ENCODE data around the gene ETS1.

The ETS1 gene

DNA sequence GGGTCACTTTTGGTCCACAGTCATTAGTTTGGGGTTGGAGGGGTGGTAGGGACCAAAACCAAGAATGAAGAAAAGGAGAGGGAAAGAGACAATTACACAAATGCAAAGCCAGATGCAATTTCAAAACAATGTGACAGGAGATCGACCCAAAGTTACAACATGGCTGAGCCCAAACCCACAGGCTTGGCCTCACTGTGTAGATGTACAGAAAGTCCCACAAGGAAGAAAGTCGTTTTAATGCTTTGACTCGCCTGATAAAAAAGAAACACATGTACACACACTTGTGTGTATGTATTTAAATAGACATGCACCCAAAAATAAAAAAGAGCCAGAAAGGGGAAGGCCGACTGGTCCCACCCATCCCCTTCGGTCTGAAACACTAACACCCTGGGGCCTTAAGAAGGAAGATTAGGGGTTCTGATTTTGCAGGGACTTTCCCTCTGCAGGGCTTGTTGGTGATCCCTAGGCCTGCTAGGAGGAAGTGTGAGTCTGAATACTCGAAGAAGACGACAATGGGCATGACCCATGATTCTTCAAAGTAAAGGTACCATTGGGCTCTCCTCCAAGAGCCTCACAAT is 104.1 kb downstream of the ETS1 start:
- peaks cover 80% of the 10 kb centered on the region for H3K4me1 ChIP-seq (ENCODE audit: insufficient read depth, low read length, severe bottlenecking)
- no peaks in the 10 kb centered on the region for H3F3A ChIP-seq (ENCODE audit: insufficient read depth, low read length)
- no peaks in the 10 kb centered on the region for H3K9me2 ChIP-seq (ENCODE audit: low read depth, low read length)
- H4K20me1 ChIP-seq (ENCODE audit: insufficient read depth, low read length), result no peaks in the 10 kb centered on the region
- TF ChIP-seq, protein P1, sequence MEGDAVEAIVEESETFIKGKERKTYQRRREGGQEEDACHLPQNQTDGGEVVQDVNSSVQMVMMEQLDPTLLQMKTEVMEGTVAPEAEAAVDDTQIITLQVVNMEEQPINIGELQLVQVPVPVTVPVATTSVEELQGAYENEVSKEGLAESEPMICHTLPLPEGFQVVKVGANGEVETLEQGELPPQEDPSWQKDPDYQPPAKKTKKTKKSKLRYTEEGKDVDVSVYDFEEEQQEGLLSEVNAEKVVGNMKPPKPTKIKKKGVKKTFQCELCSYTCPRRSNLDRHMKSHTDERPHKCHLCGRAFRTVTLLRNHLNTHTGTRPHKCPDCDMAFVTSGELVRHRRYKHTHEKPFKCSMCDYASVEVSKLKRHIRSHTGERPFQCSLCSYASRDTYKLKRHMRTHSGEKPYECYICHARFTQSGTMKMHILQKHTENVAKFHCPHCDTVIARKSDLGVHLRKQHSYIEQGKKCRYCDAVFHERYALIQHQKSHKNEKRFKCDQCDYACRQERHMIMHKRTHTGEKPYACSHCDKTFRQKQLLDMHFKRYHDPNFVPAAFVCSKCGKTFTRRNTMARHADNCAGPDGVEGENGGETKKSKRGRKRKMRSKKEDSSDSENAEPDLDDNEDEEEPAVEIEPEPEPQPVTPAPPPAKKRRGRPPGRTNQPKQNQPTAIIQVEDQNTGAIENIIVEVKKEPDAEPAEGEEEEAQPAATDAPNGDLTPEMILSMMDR (IDR thresholded peaks at IDR 0.05; ENCODE audit: low read length), result no peak
- no peak for TF ChIP-seq EZH2 (IDR thresholded peaks at IDR 0.05; ENCODE audit: borderline replicate concordance, low read length)
- H2AFZ ChIP-seq (ENCODE audit: low read length), result no peak overlapping the region
- H3K4me2 ChIP-seq (ENCODE audit: low read length), result peak overlapping the region; percentile 81
- 0 out of 2 replicates have a peak, but pooled peaks cover 7% of the 10 kb centered on the region for H3K79me2 ChIP-seq (ENCODE audit: insufficient read depth, low read length)
- H3K36me3 ChIP-seq (ENCODE audit: insufficient read depth, low read length), result peaks cover 99% of the 10 kb centered on the region
- H3K4me3 ChIP-seq (ENCODE audit: low read depth, low read length, poor library complexity, severe bottlenecking), result peak overlapping the region; percentile 23
- H3K9ac ChIP-seq (ENCODE audit: low read length), result peak overlapping the region; percentile 58; the same call in 1 of the 2 replicates
- H3K9me3 ChIP-seq (ENCODE audit: low read length), result no peaks in the 10 kb centered on the region
- H3K27ac ChIP-seq (ENCODE audit: low read depth, low read length, poor library complexity, severe bottlenecking), result peak overlapping the region; percentile 83
- H3K27me3 ChIP-seq (ENCODE audit: insufficient read depth, low read length), result no peaks in the 10 kb centered on the region

DNA sequence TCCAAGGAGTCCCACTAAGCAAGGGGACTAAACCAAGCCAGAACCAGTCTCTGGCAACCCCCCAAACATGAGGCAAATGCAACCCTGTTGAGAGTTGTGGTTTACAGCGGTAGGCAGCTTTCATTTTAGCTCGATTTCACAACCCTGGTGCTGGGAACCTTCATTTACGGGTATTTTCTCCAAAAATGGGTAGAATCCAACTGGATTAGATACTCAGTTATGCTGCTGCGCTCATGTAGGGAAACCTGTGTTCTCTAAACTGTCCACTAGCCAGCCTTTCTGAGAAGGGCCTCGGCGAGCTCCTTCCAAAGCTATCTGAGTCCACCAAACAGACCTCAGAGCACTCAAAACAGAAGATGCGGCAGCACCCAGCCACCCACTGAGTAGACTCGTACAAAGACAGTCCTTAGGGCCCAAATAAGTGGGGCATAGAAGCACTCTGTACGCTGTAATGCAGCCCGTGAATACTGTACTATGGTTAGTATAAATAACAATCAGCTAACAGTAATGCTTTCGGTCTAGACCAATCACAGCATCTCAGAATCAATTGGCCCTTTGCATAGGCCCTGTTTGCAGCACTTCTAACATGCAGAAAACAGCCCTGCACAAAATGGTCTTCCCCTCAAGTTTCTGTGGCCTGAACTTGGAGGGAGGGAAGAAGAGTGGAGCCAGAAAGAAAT is 104.7 kb downstream of the ETS1 start:
- Histone ChIP-seq H3K36me3 (ENCODE audit: insufficient read depth, low read length) (peaks cover 99% of the 10 kb centered on the region), H4K20me1 (ENCODE audit: insufficient read depth, low read length) (no peaks in the 10 kb centered on the region), H3K4me2 (ENCODE audit: low read length) (peak overlapping the region; percentile 81), H3K9me3 (ENCODE audit: low read length) (no peaks in the 10 kb centered on the region), H3K9me2 (ENCODE audit: low read depth, low read length) (no peaks in the 10 kb centered on the region), H3F3A (ENCODE audit: insufficient read depth, low read length) (no peaks in the 10 kb centered on the region), H2AFZ (ENCODE audit: low read length) (no peak overlapping the region), H3K27me3 (ENCODE audit: insufficient read depth, low read length) (no peaks in the 10 kb centered on the region), H3K27ac (ENCODE audit: low read depth, low read length, poor library complexity, severe bottlenecking) (peak overlapping the region; percentile 83), H3K9ac (ENCODE audit: low read length) (peak overlapping the region; percentile 58), H3K4me1 (ENCODE audit: insufficient read depth, low read length, severe bottlenecking) (peaks cover 82% of the 10 kb centered on the region), H3K79me2 (ENCODE audit: insufficient read depth, low read length) (0 out of 2 replicates have a peak, but pooled peaks cover 7% of the 10 kb centered on the region), H3K4me3 (ENCODE audit: low read depth, low read length, poor library complexity, severe bottlenecking) (peak overlapping the region; percentile 23)
- TF ChIP-seq EZH2 (IDR thresholded peaks at IDR 0.05; ENCODE audit: borderline replicate concordance, low read length), result no peak
- TF ChIP-seq, protein P1 (IDR thresholded peaks at IDR 0.05; ENCODE audit: low read length), result no peak

DNA sequence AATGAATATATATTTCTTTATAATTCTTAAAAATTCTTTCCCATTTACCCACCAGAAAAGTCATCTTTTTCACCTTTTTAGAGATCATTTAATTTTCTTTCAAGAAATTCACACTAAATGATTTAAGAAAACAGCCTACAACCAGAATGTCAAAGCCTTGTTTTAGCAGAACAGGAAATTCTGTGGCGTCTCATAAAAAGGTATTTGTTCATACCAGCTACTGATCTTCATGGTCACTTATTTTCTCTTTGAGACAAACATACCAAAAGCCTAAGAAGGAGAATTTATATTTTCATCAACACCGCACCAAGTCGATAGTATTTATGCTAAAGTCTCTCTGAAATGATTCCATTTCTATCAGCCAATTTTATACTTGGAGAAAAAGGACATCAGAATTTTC is 105.3 kb downstream of the ETS1 start:
- Histone ChIP-seq H4K20me1 (ENCODE audit: insufficient read depth, low read length) (no peaks in the 10 kb centered on the region), H3K4me2 (ENCODE audit: low read length) (peak overlapping the region; percentile 81), H3K79me2 (ENCODE audit: insufficient read depth, low read length) (0 out of 2 replicates have a peak, but pooled peaks cover 7% of the 10 kb centered on the region), H3K27me3 (ENCODE audit: insufficient read depth, low read length) (no peaks in the 10 kb centered on the region), H3K9ac (ENCODE audit: low read length) (peak overlapping the region; percentile 58; the same call in 1 of the 2 replicates), H3K9me3 (ENCODE audit: low read length) (no peaks in the 10 kb centered on the region), H2AFZ (ENCODE audit: low read length) (no peak overlapping the region), H3F3A (ENCODE audit: insufficient read depth, low read length) (no peaks in the 10 kb centered on the region), H3K4me1 (ENCODE audit: insufficient read depth, low read length, severe bottlenecking) (peaks cover 86% of the 10 kb centered on the region), H3K36me3 (ENCODE audit: insufficient read depth, low read length) (peaks cover 100% of the 10 kb centered on the region), H3K4me3 (ENCODE audit: low read depth, low read length, poor library complexity, severe bottlenecking) (peak overlapping the region; percentile 23), H3K9me2 (ENCODE audit: low read depth, low read length) (no peaks in the 10 kb centered on the region), H3K27ac (ENCODE audit: low read depth, low read length, poor library complexity, severe bottlenecking) (peak overlapping the region; percentile 83)
- TF ChIP-seq EZH2 (IDR thresholded peaks at IDR 0.05; ENCODE audit: borderline replicate concordance, low read length), result no peak
- TF ChIP-seq, protein P1 (IDR thresholded peaks at IDR 0.05; ENCODE audit: low read length), result no peak

Measured in OCI-LY1 (cell line).